HG02798 (cell line): Measurements from ENCODE around the gene TICRR.

ENCODE experiments used
- ATAC-seq: cut with Tn5 transposase; IDR thresholded peaks from one replicate; pipeline ENCODE4 v1.9.1; 2021; ENCODE audit warnings: mild to moderate bottlenecking; ENCODE audit not compliant: unreplicated experiment, poor library complexity

Gene TICRR

GRCh38 chr15:89627256-89627970, 52.1 kb downstream of the TICRR start:
- ATAC-seq: no peak

GRCh38 chr15:89628301-89628700, 53.0 kb downstream of the TICRR start:
- ATAC-seq: no peak

- ATAC-seq: no peak
Measured at GRCh38 chr15:89628806-89629715, 53.8 kb downstream of the TICRR start.

DNA sequence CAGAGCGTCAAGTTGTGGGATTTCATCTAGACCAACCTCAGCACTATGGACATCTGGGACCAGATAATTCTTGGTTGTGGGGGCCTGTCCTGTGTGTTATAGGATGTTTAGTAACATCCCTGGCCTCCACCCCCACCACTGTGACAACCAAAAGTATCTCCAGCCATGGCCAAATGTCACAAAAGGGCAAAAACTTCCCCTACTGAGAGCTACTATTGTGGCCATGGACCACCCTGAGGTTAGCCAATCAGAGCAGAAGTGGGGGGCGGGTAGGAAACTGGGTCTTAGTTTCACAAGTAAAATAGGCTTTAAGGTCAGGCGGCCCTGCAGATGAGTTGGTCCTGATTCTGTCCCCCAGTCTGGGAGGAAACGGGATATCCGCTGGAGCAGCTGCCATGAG, 54.6 kb downstream of the TICRR start:
- ATAC-seq: no peak

GRCh38 chr15:89630260-89630659, 55.0 kb downstream of the TICRR start:
- no peak for ATAC-seq

- ATAC-seq: no peak
Measured at GRCh38 chr15:89630974-89631901, 56.0 kb downstream of the TICRR start.

- no peak for ATAC-seq
Measured at GRCh38 chr15:89631902-89632264, 56.6 kb downstream of the TICRR start.

- ATAC-seq: no peak
Measured at GRCh38 chr15:89632563-89633430, 57.5 kb downstream of the TICRR start.

- no peak for ATAC-seq
Measured at GRCh38 chr15:89633585-89633984, 58.3 kb downstream of the TICRR start.

GRCh38 chr15:89640245-89640644, 65.0 kb downstream of the TICRR start:
- no peak for ATAC-seq

DNA sequence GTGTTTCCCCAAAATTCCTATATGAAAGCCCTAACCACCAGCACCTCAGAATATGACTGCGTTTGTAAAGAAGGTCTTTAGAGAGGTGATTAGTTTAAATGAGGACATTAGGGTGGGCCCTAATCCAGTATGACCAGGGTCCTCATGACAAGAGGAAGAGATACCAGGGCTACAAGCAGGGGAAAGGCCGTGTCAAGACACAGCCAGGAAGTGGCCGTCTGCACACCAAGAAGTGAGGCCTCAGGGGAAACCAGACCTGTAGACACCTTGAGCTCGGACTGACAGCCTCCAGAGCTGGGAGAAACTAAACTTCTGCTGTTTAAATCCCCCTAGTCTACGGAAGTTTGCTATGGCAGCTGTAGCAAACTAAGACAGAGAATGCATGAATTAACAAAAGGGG, 65.8 kb downstream of the TICRR start:
- ATAC-seq: no peak

DNA sequence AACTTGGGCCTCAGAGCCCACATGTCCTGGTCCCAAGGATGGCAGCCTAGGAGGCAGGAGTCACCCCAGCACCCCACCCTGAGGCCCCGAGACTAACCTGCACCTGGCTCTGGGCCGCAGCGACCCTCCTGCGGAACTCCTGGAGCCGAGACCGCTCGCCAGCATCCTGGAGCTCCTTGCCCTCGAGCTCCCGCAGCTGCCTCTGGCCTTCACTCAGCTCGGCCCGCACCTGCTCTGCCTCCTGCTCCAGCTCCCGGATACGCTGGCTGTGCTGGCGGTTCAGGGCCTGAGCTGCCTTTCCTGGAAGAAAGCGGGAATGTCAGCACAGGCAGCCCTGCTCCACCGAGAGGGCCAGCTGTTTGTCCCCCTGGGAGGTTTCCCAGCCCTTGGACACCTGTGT, 66.8 kb downstream of the TICRR start:
- no peak for ATAC-seq

GRCh38 chr15:89645680-89646079, 70.4 kb downstream of the TICRR start:
- no peak for ATAC-seq

DNA sequence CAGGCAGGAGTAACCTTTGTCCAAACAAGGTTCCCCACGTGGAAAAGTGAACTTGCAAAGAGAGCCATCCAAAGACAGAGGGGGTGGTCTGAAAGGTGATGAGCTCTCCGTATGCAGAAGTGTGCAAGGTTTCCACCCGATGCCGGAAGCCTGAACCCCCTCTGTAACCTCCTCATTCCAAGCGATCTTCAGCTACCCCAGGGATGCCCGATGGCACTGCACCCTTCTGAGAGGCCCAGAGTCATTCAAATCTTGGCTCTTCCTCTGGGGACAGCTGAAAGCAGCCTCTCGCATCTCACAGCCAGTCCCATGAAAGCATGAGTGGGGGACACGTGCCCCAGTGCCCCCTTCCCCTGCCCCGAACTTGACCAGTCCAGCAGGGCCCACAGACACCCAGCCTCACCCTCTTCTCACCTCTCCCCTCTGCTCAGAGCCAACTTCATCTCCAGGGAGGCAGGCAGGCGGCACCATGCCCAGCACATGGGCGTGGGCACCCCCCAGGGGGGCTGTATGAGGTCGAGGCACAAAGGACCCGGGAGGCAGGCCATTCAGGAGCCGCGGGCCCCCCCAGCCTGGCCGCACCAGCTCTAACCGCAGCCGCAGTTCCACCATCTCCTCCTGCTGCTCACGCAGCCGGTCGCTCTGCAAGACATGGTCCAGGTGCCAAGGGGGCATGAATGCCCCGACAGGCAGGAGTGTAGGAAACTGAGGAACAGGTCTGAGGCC, 71.3 kb downstream of the TICRR start:
- no peak for ATAC-seq

- no peak for ATAC-seq
Measured at GRCh38 chr15:89647191-89647851, 72.1 kb downstream of the TICRR start.

DNA sequence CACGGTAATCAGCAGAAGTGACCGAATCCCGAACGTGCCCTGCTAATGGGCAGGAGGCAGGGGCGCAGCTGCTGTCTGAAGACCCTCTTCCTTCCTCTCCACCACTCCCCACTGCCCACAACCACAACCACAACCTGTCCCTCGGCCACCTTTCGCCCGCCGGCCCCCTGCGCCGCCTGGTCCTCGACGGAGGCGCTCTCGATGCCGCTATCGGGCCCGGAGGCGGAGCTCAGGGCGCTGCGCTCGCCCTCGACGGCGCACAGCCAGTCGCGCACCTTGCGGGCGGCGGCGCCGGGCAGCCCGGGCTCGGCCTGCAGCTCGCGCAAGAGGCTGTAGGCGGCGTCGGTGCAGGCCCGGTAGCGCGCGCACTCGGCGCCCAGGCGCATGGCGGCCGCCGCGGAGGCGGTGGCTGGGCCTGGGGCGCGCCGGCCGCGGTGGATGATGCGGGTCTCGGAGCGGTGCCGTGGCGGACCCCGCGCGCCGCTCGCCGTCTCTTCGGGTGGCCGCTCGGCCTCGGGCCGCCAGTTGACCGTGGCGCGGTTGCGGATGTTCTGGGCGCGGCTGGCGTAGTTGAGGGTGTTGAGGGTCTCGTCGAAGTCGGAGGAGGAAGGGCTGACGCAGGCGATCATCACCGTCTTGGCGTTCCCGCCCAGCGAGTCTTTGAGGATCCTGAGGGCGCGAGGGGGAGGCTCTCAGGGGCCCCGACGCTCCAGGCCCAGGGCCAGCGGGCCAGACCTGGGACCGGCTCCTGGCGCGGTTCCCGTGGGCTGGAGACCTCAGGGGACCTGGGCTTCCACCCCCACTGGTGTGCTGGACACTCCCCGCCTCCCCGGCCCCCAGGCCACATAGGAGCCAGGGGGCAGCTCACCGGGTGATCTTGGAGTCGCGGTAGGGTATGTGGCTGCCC, 73.1 kb downstream of the TICRR start:
- ATAC-seq: no peak

DNA sequence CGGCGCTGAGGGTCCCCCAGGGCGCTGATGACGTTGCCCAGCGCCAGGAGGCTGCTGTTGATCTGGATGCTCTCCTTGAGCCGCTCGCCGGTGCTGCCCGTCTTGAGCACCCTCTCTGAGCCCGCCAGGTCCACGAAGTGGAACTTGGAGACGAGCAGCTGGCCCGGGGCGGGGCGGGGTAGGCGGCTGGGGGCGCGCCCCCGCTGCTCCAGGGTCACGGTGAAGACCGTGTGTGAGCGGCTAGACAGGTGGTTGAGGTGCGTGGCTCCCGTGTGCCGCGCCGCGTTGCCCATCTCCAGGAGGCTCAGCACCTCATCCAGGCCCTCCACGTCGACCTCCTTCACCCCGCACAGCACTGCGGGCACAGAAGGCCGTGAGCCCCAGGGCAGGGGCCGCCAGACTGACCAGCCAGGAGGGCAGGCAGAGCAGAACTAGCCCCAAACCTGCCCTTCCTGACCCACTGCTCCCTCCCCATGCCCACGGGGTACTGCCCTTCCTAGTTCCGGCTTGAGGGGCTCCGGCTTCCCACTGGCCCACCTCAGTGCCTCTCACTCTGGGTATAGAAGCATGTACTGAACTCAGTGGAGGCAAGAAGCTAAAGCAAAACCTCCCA, 73.8 kb downstream of the TICRR start:
- no peak for ATAC-seq
